Mesendoderm (in vitro differentiated cells): Measurements from ENCODE around the gene GPN1.
"Not testable (repeated sequence)": the region's sequence is repeated elsewhere in the genome, so short reads cannot be mapped to it uniquely, and the experiment has no call there.

ENCODE experiments used
- DNase-seq: peaks from one replicate; pipeline ENCODE4 v3.0.0; 2013
- H2AK5ac ChIP-seq: 2 replicates; pipeline ENCODE4 v1.6.1; 2013; ENCODE audit warnings: low read length, inconsistent platforms
- H2BK120ac ChIP-seq: 2 replicates; pipeline ENCODE4 v1.6.1; 2013; ENCODE audit warnings: low read depth, mild to moderate bottlenecking, low read length, moderate library complexity, mixed read lengths
- H2BK15ac ChIP-seq: replicated peaks from 2 replicates; pipeline ENCODE4 v1.6.1; 2013; ENCODE audit warnings: low read depth, mild to moderate bottlenecking, moderate library complexity
- H2BK5ac ChIP-seq: 2 replicates; pipeline ENCODE4 v1.6.1; 2013; ENCODE audit warnings: low read length, inconsistent platforms
- H3K18ac ChIP-seq: 2 replicates; pipeline ENCODE4 v1.6.1; 2013; ENCODE audit warnings: mild to moderate bottlenecking, low read length, mixed read lengths
- H3K23ac ChIP-seq: one replicate; pipeline ENCODE4 v1.6.1; 2013; ENCODE audit warnings: low read length
- H3K27ac ChIP-seq: 2 replicates; pipeline ENCODE4 v1.5.1; 2013; ENCODE audit warnings: low read depth, mild to moderate bottlenecking, inconsistent platforms, low read length, moderate library complexity
- H3K27me3 ChIP-seq: 2 replicates; pipeline ENCODE4 v1.6.1; 2013; ENCODE audit warnings: low read length, control low read depth, mild to moderate bottlenecking, inconsistent platforms; ENCODE audit not compliant: insufficient read depth, poor library complexity
- H3K36me3 ChIP-seq: 2 replicates; pipeline ENCODE4 v1.6.1; 2013; ENCODE audit warnings: low read length, inconsistent platforms; ENCODE audit not compliant: control insufficient read depth, insufficient read depth
- H3K4ac ChIP-seq: one replicate; pipeline ENCODE4 v1.6.1; 2013; ENCODE audit warnings: low read depth, mild to moderate bottlenecking, low read length, moderate library complexity
- H3K4me1 ChIP-seq: 2 replicates; pipeline ENCODE4 v1.6.1; 2013; ENCODE audit warnings: low read depth, low read length, inconsistent platforms; ENCODE audit not compliant: control insufficient read depth
- H3K4me2 ChIP-seq: 2 replicates; pipeline ENCODE4 v1.6.1; 2013; ENCODE audit warnings: low read length
- H3K4me3 ChIP-seq: 2 replicates; pipeline ENCODE4 v1.5.1; 2013; ENCODE audit warnings: mild to moderate bottlenecking, low read length
- H3K56ac ChIP-seq: one replicate; pipeline ENCODE4 v1.6.1; 2013; ENCODE audit warnings: low read length
- H3K79me1 ChIP-seq: 2 replicates; pipeline ENCODE4 v1.6.1; 2013; ENCODE audit warnings: low read length, inconsistent platforms
- H3K79me2 ChIP-seq: 2 replicates; pipeline ENCODE4 v1.6.1; 2013; ENCODE audit warnings: mild to moderate bottlenecking, low read length; ENCODE audit not compliant: control insufficient read depth, insufficient read depth
- H3K9ac ChIP-seq: 2 replicates; pipeline ENCODE4 v1.6.1; 2013; ENCODE audit warnings: low read length, inconsistent platforms
- H4K5ac ChIP-seq: one replicate; pipeline ENCODE4 v1.6.1; 2013; ENCODE audit warnings: low read length
- H4K8ac ChIP-seq: one replicate; pipeline ENCODE4 v1.6.1; 2013; ENCODE audit warnings: low read depth, mild to moderate bottlenecking, control low read depth, low read length, moderate library complexity
- WGBS: extraction: QIAGEN DNeasy Blood & Tissue Kit; methylation state at CpG from one replicate; pipeline ENCODE4 v1.1.7; 2013; ENCODE audit warnings: low lambda C conversion rate, missing lambda C conversion rate; ENCODE audit not compliant: insufficient coverage; ENCODE audit errors: extremely low coverage; 5-methylcytosine and 5-hydroxymethylcytosine counted together

The GPN1 gene

DNA sequence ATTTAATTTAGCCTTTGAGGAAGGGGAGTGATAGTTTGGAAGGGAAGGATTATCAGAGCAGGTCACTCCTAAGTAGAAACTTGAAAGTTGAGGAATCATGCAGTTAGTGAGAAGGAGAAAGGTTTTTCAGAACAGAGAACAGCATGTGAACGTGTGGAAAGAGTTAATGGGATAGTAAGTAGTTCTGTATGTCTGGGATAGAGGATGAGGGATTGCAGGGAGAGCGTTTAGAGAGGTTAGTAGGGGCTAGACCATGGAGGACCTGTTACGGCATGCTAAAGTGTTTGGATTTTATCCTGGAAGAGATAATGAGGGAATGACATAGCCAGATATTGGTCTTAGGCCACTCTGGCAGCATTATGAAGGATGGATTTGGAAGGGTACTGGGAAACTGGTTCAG, 44.3 kb upstream of the GPN1 start:
- H2AK5ac ChIP-seq, result no peak overlapping the region
- no peaks in the 10 kb centered on the region for H3K27me3 ChIP-seq
- peak overlapping the region; percentile 2 for H3K4me2 ChIP-seq
- peaks cover 40% of the 10 kb centered on the region for H3K79me2 ChIP-seq
- no peak overlapping the region for H4K8ac ChIP-seq
- peaks cover 10% of the 10 kb centered on the region for H3K4me1 ChIP-seq
- H3K4me3 ChIP-seq, result no peak overlapping the region
- no peak overlapping the region for H3K56ac ChIP-seq
- no peak overlapping the region for H3K27ac ChIP-seq
- no peak overlapping the region for H4K5ac ChIP-seq
- WGBS, result no CpG with 5 or more reads among the region's 3 CpGs
- H3K9ac ChIP-seq, result peak overlapping the region; percentile 8
- DNase-seq, result no peak
- H3K79me1 ChIP-seq, result peaks cover 15% of the 10 kb centered on the region
- H2BK15ac ChIP-seq, result no peak overlapping the region
- no peaks in the 10 kb centered on the region for H3K36me3 ChIP-seq
- no peak overlapping the region for H3K18ac ChIP-seq
- no peak overlapping the region for H2BK120ac ChIP-seq
- no peak overlapping the region for H3K4ac ChIP-seq
- H3K23ac ChIP-seq, result no peak overlapping the region
- H2BK5ac ChIP-seq, result no peak overlapping the region

DNA sequence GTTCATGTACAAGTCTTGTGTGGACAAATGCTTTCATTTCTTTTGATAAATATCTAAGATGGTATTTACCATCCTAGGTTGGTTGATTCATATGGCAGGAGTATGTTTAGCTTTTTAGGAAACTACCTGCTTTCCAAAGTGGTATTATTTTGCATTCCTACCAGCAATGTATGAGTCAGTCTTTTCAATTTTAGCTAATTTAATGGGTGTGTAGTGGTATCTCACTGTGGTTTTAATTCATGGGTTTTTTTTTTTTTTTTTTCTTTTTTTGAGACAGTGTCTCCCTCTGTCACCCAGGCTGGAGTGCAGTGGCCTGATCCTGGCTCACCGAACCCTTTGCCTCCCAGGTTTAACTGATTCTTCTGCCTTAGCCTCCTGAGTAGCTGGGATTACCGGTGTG, 41.8 kb upstream of the GPN1 start:
- no peak overlapping the region for H2BK5ac ChIP-seq
- H3K27ac ChIP-seq, result no peak overlapping the region
- H2BK15ac ChIP-seq, result no peak overlapping the region
- H4K8ac ChIP-seq, result no peak overlapping the region
- H2BK120ac ChIP-seq, result no peak overlapping the region
- H3K79me1 ChIP-seq, result peaks cover 15% of the 10 kb centered on the region
- peaks cover 10% of the 10 kb centered on the region for H3K4me1 ChIP-seq
- no peaks in the 10 kb centered on the region for H3K27me3 ChIP-seq
- H3K23ac ChIP-seq, result no peak overlapping the region
- no peak overlapping the region for H3K4me2 ChIP-seq
- H3K56ac ChIP-seq, result no peak overlapping the region
- peaks cover 52% of the 10 kb centered on the region for H3K79me2 ChIP-seq
- no peak overlapping the region for H3K4me3 ChIP-seq
- no peak overlapping the region for H4K5ac ChIP-seq
- no peak overlapping the region for H3K4ac ChIP-seq
- no peaks in the 10 kb centered on the region for H3K36me3 ChIP-seq
- no peak for DNase-seq
- no CpG with 5 or more reads among the region's 2 CpGs for WGBS
- H3K18ac ChIP-seq, result no peak overlapping the region
- H2AK5ac ChIP-seq, result no peak overlapping the region
- no peak overlapping the region for H3K9ac ChIP-seq

DNA sequence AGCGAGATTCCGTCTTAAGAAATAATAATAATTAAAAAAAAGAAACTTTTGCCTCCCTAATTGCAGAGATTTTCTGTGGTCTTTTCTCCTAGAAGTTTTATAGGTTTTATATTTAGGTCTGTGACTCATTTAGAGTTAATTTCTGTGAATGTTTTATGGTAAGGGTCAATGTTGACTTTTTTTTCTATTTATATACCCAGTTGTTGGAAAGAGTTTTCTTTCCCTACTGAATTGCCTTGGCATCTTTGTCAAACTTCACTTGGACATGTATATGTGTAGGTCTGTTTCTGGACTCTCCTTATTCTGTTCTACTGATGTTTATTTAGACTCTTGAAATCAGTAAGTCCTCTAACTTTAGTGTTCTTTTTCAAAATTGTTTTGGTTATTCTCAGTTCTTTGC, 40.5 kb upstream of the GPN1 start:
- DNase-seq, result no peak
- WGBS, result no CpG with 5 or more reads among the region's 2 CpGs
- no peak overlapping the region for H2AK5ac ChIP-seq
- no peak overlapping the region for H3K4me2 ChIP-seq
- no peak overlapping the region for H2BK5ac ChIP-seq
- H3K56ac ChIP-seq, result no peak overlapping the region
- H3K18ac ChIP-seq, result no peak overlapping the region
- H2BK15ac ChIP-seq, result no peak overlapping the region
- no peaks in the 10 kb centered on the region for H3K36me3 ChIP-seq
- no peak overlapping the region for H3K27ac ChIP-seq
- H4K8ac ChIP-seq, result no peak overlapping the region
- H3K79me2 ChIP-seq, result peaks cover 51% of the 10 kb centered on the region
- no peak overlapping the region for H3K23ac ChIP-seq
- H3K27me3 ChIP-seq, result no peaks in the 10 kb centered on the region
- H4K5ac ChIP-seq, result no peak overlapping the region
- H3K4ac ChIP-seq, result no peak overlapping the region
- peaks cover 14% of the 10 kb centered on the region for H3K79me1 ChIP-seq
- no peak overlapping the region for H3K9ac ChIP-seq
- H3K4me1 ChIP-seq, result peaks cover 10% of the 10 kb centered on the region
- H3K4me3 ChIP-seq, result no peak overlapping the region
- no peak overlapping the region for H2BK120ac ChIP-seq

DNA sequence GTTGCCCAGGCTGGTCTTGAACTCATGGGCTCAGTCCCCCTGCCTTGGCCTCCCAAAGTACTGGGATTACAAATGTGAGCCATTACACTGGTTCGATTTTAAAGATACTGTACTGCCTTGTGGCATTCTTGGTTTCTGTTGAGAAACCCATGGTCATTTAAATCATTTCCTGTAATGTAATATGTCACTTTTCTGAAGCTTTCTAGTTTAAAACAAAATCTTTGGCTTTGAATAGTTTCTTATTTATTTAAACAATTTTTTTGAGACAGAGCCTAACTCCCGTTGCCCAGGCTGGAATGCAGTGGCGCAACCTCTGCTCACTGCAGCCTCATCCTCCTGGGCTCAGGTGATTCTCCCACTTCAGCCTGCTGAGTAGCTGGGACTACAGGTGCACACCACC, 37.1 kb upstream of the GPN1 start:
- Histone ChIP-seq H2BK120ac (no peak overlapping the region), H3K27me3 (no peaks in the 10 kb centered on the region), H3K4me3 (no peak overlapping the region), H2BK15ac (no peak overlapping the region), H3K9ac (no peak overlapping the region), H4K5ac (no peak overlapping the region), H3K4me1 (no peaks in the 10 kb centered on the region), H3K56ac (no peak overlapping the region), H3K23ac (no peak overlapping the region), H3K36me3 (no peaks in the 10 kb centered on the region), H3K4me2 (no peak overlapping the region), H2AK5ac (no peak overlapping the region), H3K79me2 (peaks cover 37% of the 10 kb centered on the region), H3K27ac (no peak overlapping the region), H3K79me1 (peaks cover 7% of the 10 kb centered on the region), H4K8ac (no peak overlapping the region), H3K18ac (no peak overlapping the region), H2BK5ac (no peak overlapping the region), H3K4ac (no peak overlapping the region)
- WGBS, result no CpG with 5 or more reads among the region's 3 CpGs
- DNase-seq, result no peak

GRCh38 chr2:27593240-27593639, 35.6 kb upstream of the GPN1 start:
- H3K36me3 ChIP-seq, result no peaks in the 10 kb centered on the region
- no peak overlapping the region for H3K27ac ChIP-seq
- H3K4ac ChIP-seq, result no peak overlapping the region
- H4K5ac ChIP-seq, result no peak overlapping the region
- no peak for DNase-seq
- H3K56ac ChIP-seq, result no peak overlapping the region
- no peaks in the 10 kb centered on the region for H3K4me1 ChIP-seq
- no peak overlapping the region for H2BK5ac ChIP-seq
- no peak overlapping the region for H3K9ac ChIP-seq
- H3K4me2 ChIP-seq, result no peak overlapping the region
- H2AK5ac ChIP-seq, result no peak overlapping the region
- H2BK15ac ChIP-seq, result no peak overlapping the region
- peaks cover 35% of the 10 kb centered on the region for H3K79me2 ChIP-seq
- no peak overlapping the region for H3K4me3 ChIP-seq
- H4K8ac ChIP-seq, result no peak overlapping the region
- H3K79me1 ChIP-seq, result peaks cover 9% of the 10 kb centered on the region
- H3K23ac ChIP-seq, result no peak overlapping the region
- H3K18ac ChIP-seq, result no peak overlapping the region
- H2BK120ac ChIP-seq, result no peak overlapping the region
- WGBS, result no CpG with 5 or more reads among the region's 2 CpGs
- H3K27me3 ChIP-seq, result no peaks in the 10 kb centered on the region

- H4K5ac ChIP-seq, H2BK15ac ChIP-seq, H3K4me1 ChIP-seq, H2BK120ac ChIP-seq, H3K18ac ChIP-seq, H2BK5ac ChIP-seq, H3K9ac ChIP-seq, H3K79me1 ChIP-seq, H3K56ac ChIP-seq, H3K27me3 ChIP-seq, H3K4me2 ChIP-seq, H4K8ac ChIP-seq, H3K36me3 ChIP-seq, H3K4me3 ChIP-seq, H2AK5ac ChIP-seq, H3K27ac ChIP-seq, H3K4ac ChIP-seq, H3K23ac ChIP-seq: not testable (repeated sequence)
- no CpG with 5 or more reads among the region's 45 CpGs for WGBS
- DNase-seq, result peak; percentile 10
- peaks cover 33% of the 10 kb centered on the region for H3K79me2 ChIP-seq
Measured at GRCh38 chr2:27594020-27594703, 34.7 kb upstream of the GPN1 start.
